ENCODE data around the gene KRTAP12-2.

GRCh38 chr21:44619886-44620285 is 46.8 kb downstream of the KRTAP12-2 start:
- TF ChIP-seq CTCF (IDR thresholded peaks at IDR 0.05) = no peak
- TF ChIP-seq POLR2A (IDR thresholded peaks at IDR 0.05) = no peak
